Stimulated activated CD8-positive, alpha-beta memory T cell treated with anti-CD3 and anti-CD28 coated beads, Interleukin-4, amount 100 ng/mL, for 4 hours (primary cell): ENCODE results near the gene USH2A.
"Not testable (repeated sequence)": the region's sequence is repeated elsewhere in the genome, so short reads cannot be mapped to it uniquely, and the experiment has no call there.

Source experiments
- DNase-seq, 2 donors: peaks; one replicate each; pipeline ENCODE4 v3.0.0-alpha.2; 2020; ENCODE audit warnings: low read depth in 2 of 2, low spot score in 1 of 2

The USH2A gene

GRCh38 chr1:216389774-216390173 lies 33.5 kb downstream of the USH2A start:
- no peak for DNase-seq

GRCh38 chr1:216388558-216388957 lies 34.7 kb downstream of the USH2A start:
- no peak for DNase-seq

GRCh38 chr1:216387782-216388181 lies 35.5 kb downstream of the USH2A start:
- DNase-seq: no peak

DNA sequence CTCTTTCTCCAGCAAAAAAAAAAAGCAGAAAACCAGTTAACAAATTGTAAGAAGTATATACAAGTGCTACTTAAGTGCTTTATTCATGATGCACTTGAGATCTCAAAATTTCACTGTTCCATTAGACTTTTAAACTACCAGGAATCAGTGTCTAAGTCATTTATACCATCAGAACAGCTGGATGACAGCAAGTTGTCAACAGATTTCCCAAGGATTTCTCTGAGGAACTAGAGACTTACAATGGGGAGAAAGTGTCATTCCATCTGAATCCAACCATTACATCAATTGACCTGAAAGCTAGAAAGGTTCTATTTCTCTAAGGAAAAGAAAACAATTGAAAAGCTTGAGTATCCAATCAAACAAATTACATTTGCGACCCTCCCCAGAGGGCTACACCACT lies 43.8 kb downstream of the USH2A start:
- no peak for DNase-seq

GRCh38 chr1:216368249-216368648 lies 55.0 kb downstream of the USH2A start:
- no peak for DNase-seq

DNA sequence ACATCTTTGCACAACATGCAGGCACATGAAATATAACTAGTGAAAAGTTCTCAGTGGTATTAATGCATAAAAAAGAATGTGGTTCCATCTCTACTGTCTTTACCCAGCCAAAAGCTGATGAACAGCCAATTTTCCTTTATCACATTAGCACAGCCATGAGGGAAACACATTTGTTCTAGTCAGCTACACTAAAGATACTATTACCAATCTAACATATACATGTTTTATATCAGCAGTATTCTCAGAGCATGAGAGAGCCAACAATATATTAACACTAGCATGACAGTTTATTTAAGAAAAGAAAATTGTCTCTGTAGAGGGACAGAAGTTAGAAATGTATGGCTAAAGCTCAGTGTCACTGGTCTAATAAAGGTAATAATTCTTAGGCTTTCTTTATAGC lies 56.3 kb downstream of the USH2A start:
- no peak for DNase-seq

- no peak for DNase-seq
Measured at GRCh38 chr1:216356945-216357344, 66.3 kb downstream of the USH2A start.

GRCh38 chr1:216350186-216350585 lies 73.1 kb downstream of the USH2A start:
- DNase-seq: no peak

GRCh38 chr1:216346526-216346925 lies 76.7 kb downstream of the USH2A start:
- DNase-seq: no peak

DNA sequence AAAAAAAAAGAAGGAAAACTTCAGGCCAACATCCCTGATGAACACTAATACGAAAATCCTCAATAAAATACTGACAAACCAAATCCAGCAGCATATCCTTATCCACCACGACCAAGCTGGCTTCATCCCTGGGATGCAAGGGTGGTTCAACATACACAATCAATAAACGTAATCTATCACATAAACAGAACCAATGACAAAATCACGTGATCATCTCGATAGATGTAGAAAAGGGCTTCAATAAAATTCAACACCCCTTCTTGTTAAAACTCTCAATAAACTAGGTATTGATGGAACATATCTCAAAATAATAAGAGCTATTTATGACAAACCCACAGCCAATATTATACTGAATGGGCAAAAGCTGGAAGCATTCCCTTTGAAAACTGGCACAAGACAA lies 82.7 kb downstream of the USH2A start:
- not testable (repeated sequence) for DNase-seq

GRCh38 chr1:216332462-216332861 lies 90.8 kb downstream of the USH2A start:
- DNase-seq: no peak

DNA sequence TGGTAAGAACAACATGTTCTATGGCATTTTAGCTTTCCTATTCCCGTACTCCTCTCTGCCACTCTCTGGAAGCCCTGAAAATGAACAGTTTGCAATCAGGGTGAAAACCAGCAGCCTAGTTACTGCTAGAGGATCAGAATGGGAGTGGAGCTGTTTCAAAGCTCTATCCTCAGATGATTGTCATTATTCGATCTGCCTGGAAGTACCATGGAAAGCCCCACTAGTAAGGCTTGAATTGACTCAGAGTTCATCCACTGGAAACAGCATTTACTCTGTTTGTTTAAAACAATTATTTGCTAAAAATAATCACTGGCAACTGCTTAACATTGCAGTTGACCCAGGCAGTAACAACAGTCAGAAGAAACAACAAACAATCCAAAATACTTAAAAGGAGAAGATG lies 91.2 kb downstream of the USH2A start:
- DNase-seq: no peak

- no peak for DNase-seq
Measured at GRCh38 chr1:216331211-216331610, 92.0 kb downstream of the USH2A start.

GRCh38 chr1:216330262-216330661 lies 93.0 kb downstream of the USH2A start:
- DNase-seq: no peak

GRCh38 chr1:216325946-216326345 lies 97.3 kb downstream of the USH2A start:
- DNase-seq: no peak

DNA sequence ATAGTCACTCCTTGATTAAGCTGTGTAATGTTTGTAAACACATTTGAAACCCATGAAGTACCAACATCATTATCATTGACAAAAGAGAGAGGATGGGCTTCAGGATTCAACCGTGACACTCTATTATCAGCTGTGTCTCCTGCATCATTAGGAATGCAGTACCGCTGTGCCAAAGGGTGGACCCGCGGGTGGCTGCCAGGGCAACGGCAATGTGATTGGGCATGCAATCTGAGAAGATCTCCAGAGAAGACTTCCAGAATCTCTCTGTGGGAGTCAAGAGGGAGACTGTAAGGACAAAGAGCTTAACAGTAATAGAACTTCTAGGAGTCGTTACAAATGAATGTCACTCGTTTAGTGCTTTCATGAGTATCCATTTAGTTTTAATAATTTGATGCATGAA lies 97.9 kb downstream of the USH2A start:
- DNase-seq: no peak

DNA sequence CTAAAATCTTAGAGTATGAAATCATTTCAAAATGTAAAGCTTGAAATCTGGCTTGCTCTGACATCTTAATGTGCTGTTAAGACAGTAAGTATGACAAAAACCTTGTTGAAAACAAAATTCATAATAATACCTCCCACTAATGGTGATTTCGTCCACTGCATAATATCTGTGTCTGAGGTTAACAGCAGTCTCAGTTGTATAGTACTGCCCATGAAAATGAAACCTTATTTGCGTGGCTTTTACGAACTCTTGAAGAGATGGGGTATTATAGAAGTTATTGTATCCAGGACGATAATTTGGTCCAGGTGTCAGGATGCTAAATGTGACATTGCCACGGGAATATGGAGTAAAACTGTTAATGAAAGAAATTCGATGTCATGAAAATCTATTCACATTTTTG lies 99.9 kb downstream of the USH2A start:
- no peak for DNase-seq

GRCh38 chr1:216314379-216315095 lies 108.7 kb downstream of the USH2A start:
- DNase-seq: no peak

DNA sequence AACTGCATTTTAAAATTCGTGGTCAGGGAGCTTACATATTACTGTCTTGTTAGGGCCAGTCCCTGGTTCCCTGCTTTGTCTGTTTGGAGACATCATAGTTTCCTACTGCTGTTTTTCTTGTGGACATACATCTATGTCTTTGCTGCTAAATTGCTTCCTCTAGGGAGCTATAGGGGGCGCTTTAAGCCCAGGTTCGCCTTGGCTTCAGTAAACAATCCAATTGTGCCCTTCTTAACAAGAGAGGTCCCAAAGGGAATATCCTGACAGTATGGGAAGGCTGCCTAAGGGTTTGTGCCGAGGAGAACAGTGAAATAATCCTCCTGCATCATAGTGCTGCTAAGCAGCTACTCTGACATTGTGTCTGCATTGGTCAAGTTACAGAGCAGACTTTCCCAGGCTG lies 112.5 kb downstream of the USH2A start:
- no peak for DNase-seq

GRCh38 chr1:216306830-216307229 lies 116.4 kb downstream of the USH2A start:
- no peak for DNase-seq

GRCh38 chr1:216303690-216304089 lies 119.6 kb downstream of the USH2A start:
- DNase-seq: no peak

GRCh38 chr1:216293683-216294082 lies 129.6 kb downstream of the USH2A start:
- no peak for DNase-seq

DNA sequence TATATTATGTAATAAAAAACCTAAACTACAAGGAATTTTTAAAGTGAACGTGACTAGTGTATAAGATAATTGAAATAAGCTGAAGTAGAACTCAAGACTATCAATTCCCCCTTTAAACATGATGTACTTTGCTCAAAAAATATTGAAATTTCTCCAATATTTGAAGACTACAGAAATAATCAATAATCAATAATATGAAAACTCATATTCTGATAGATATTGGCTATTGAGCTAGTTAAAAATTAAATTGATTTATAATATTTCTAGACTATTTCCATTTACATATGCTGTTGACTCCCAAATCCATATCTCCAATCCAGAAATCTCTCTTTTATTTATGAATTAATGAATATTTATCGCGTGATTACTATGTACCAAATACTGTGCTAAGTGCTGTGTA lies 133.2 kb downstream of the USH2A start:
- no peak for DNase-seq

DNA sequence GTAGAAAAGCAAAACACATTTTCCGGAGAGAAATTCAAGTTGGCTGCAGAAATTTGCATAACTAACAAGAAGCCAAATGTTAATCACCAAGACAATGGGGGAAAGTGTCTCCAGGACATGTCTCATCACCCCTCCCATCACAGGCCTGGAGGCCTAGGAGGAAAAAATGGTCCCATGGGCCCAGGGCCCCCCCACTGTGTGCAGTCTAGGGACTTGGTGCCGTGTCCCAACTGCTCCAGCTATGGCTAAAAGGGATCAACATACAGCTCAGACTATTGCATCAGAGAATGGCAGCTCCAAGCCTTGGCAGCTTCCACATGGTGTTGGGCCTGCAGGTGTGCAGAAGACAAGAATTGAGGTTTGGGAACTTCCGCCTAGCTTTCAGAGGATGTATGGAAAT lies 138.2 kb downstream of the USH2A start:
- no peak for DNase-seq
